ENCODE data around the gene PLCXD3. TPM values are rescaled to one million over a fixed set of nuclear protein-coding genes. Genes with fewer than 3 reads are reported as not detected.

PLCXD3 gene, protein sequence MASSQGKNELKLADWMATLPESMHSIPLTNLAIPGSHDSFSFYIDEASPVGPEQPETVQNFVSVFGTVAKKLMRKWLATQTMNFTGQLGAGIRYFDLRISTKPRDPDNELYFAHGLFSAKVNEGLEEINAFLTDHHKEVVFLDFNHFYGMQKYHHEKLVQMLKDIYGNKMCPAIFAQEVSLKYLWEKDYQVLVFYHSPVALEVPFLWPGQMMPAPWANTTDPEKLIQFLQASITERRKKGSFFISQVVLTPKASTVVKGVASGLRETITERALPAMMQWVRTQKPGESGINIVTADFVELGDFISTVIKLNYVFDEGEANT
- total RNA-seq, result 0.19 TPM in 1 of 2 replicates, not detected in the other

DNA sequence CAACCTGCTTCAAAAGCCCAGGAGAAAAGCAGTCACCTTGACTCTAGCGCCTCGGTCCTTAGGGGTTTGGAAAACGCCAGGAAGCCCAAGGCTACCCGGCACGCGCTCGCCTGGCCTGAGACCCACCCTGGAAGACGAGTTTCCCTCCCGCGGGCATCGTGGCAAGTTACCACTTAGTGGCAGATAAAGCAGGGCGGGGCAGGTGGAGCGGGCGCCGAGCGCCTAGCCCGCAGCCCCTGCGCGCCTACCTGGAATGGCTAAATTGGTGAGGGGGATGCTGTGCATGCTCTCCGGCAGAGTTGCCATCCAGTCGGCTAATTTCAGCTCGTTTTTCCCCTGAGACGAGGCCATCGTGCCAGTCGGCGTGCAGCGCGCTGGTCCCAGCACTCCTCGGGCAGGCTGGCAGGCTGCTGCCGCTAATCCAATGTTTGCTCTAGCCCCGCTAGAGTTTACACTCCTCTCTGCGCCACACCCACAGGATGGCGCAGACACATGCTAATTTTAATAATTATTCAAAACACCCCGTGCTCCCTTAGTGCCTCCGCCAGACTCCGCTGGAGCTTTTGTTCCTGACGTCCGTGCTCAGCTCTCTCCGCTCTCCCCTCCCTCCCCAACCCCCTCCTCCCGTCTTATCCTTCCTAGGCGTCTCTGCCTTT lies at the start of gene PLCXD3:
Gene PLCXD3 (minus strand): TSS at position 426 of the 656 bp plus-strand sequence. CDS start 75 bp downstream, at position 351.

Data from bladder microvascular endothelial cell (primary cell).